GM12878 (cell line): ENCODE measurements around the gene ARL4D. TPM values are rescaled to one million over a fixed set of nuclear protein-coding genes. Genes with fewer than 3 reads are reported as not detected.

Experiments
- BACH1 ChIP-seq: fragments of 450-650 bp; IDR thresholded peaks from 2 replicates; pipeline ENCODE4 v1.6.1; 2017; ENCODE audit warnings: mild to moderate bottlenecking, borderline replicate concordance
- BRCA1 ChIP-seq: IDR thresholded peaks from 2 replicates; pipeline ENCODE4 v1.6.1; 2011; ENCODE audit warnings: low read depth, low read length, improper control_type of control experiment
- CREB1 ChIP-seq: IDR thresholded peaks from 2 replicates; pipeline ENCODE4 v1.6.1; 2012; ENCODE audit warnings: low read depth, mild to moderate bottlenecking, inconsistent platforms
- CREM ChIP-seq: IDR thresholded peaks from 2 replicates; pipeline ENCODE4 v1.6.1; 2014; ENCODE audit warnings: antibody characterized with exemption, low read depth
- DPF2 ChIP-seq: fragments of 450-650 bp; IDR thresholded peaks from 2 replicates; pipeline ENCODE4 v1.6.1; 2017; ENCODE audit warnings: mild to moderate bottlenecking
- EP300 ChIP-seq, 2 experiments: fragments of 150-350 bp in 1 of 2; IDR thresholded peaks; 2 replicates each; pipeline ENCODE4 v1.6.1; 2011 to 2012; ENCODE audit warnings: low read depth in 2 of 2, low read length in 2 of 2, borderline replicate concordance in 1 of 2, improper control_type of control experiment in 1 of 2, inconsistent platforms in 1 of 2; ENCODE audit not compliant: control insufficient read depth in 1 of 2
- MLLT1 ChIP-seq: fragments of 450-650 bp; IDR thresholded peaks from 2 replicates; pipeline ENCODE4 v1.6.1; 2016; ENCODE audit warnings: mild to moderate bottlenecking
- MYC ChIP-seq: IDR thresholded peaks from 2 replicates; pipeline ENCODE4 v1.6.1; 2011; ENCODE audit warnings: mild to moderate bottlenecking, low read length, moderate library complexity, inconsistent platforms; ENCODE audit not compliant: insufficient read depth, insufficient replicate concordance, insufficient read length, severe bottlenecking
- NBN ChIP-seq: fragments of 450-650 bp; IDR thresholded peaks from 2 replicates; pipeline ENCODE4 v1.6.1; 2016
- POLR2AphosphoS5 ChIP-seq: IDR thresholded peaks from 2 replicates; pipeline ENCODE4 v1.6.1; 2011; ENCODE audit warnings: mild to moderate bottlenecking, low read length, inconsistent platforms
- RFX5 ChIP-seq: IDR thresholded peaks from 2 replicates; pipeline ENCODE4 v1.6.1; 2011; ENCODE audit warnings: low read depth, low read length, improper control_type of control experiment
- SMAD5 ChIP-seq: IDR thresholded peaks from 2 replicates; pipeline ENCODE4 v1.6.1; 2016; ENCODE audit warnings: antibody characterized with exemption, low read depth
- SPI1 ChIP-seq: IDR thresholded peaks from 2 replicates; pipeline ENCODE4 v1.6.1; 2011; ENCODE audit warnings: low read depth, mild to moderate bottlenecking, low read length, moderate library complexity, borderline replicate concordance; ENCODE audit not compliant: insufficient read depth
- TAF1 ChIP-seq: IDR thresholded peaks from 2 replicates; pipeline ENCODE4 v1.6.1; 2011; ENCODE audit warnings: mild to moderate bottlenecking, low read depth, low read length, borderline replicate concordance
- polyA plus RNA-seq, 11 experiments: library from polyadenylated mRNA; depleted of rRNA in 4 of 11; unstranded in 6 of 11; stranded (reverse) in 5 of 11; fragments of >200 nt; fragmentation: Nextera tagmentation in 4 of 11; fragmentation: Illumina TruSeq in 1 of 11; extraction: Ambion mirVana in 4 of 11; extraction: Trizol in 1 of 11; gene quantifications; 1 replicate in 1 of 11; 2 replicates in 10 of 11; pipeline versions ENCODE4 v1.2.1 to v1.2.3, GENCODE V29; 2011 to 2016; ENCODE audit warnings: inconsistent platforms in 2 of 11, missing spikeins in 2 of 11, low read depth in 1 of 11
- total RNA-seq, 4 experiments: library from RNA; depleted of rRNA in 3 of 4; stranded (reverse); fragments of >200 nt in 3 of 4; fragmentation: Illumina TruSeq in 1 of 4; extraction: Trizol in 1 of 4; gene quantifications; 2 replicates each; pipeline versions ENCODE4 v1.2.1 to v1.2.3, GENCODE V29; 2013 to 2021
- TF ChIP-seq, protein P1 (sequence below): fragments of 450-650 bp; IDR thresholded peaks from 2 replicates; pipeline ENCODE4 v1.6.1; 2017; ENCODE audit warnings: mild to moderate bottlenecking
- TF ChIP-seq, protein P2 (sequence below): IDR thresholded peaks from 2 replicates; pipeline ENCODE4 v1.6.1; 2012; ENCODE audit warnings: improper control_type of control experiment, low read depth, low read length; ENCODE audit not compliant: insufficient replicate concordance
- TF ChIP-seq, protein P3 (sequence below): fragments of 450-650 bp; IDR thresholded peaks from 2 replicates; pipeline ENCODE4 v1.6.1; 2016; ENCODE audit warnings: mild to moderate bottlenecking

ARL4D gene
- total and polyA plus RNA-seq, 10 of the 15 experiments (the other 5 are each of a cell fraction or from before 2014, with no cell fraction given) = 0.10 to 1.5 (median 0.75) TPM

GRCh38 chr17:43398724-43399595, at the start of gene ARL4D (continued):
- TF ChIP-seq, protein P1, sequence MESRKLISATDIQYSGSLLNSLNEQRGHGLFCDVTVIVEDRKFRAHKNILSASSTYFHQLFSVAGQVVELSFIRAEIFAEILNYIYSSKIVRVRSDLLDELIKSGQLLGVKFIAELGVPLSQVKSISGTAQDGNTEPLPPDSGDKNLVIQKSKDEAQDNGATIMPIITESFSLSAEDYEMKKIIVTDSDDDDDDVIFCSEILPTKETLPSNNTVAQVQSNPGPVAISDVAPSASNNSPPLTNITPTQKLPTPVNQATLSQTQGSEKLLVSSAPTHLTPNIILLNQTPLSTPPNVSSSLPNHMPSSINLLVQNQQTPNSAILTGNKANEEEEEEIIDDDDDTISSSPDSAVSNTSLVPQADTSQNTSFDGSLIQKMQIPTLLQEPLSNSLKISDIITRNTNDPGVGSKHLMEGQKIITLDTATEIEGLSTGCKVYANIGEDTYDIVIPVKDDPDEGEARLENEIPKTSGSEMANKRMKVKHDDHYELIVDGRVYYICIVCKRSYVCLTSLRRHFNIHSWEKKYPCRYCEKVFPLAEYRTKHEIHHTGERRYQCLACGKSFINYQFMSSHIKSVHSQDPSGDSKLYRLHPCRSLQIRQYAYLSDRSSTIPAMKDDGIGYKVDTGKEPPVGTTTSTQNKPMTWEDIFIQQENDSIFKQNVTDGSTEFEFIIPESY = no peak
- TF ChIP-seq DPF2 (0 out of 2 replicates have a peak, but pooled peaks have one; percentile 43), SMAD5 (no peak), MLLT1 (no peak), RFX5 (peak; percentile 69; the same call in 1 of the 2 replicates), NBN (peak; percentile 90), POLR2AphosphoS5 (peak; percentile 36; the same call in 1 of the 2 replicates), BRCA1 (peak; percentile 32; the same call in 1 of the 2 replicates), SPI1 (no peak), MYC (no peak), EP300 (IDR thresholded peaks at IDR 0.05; ENCODE audit: borderline replicate concordance in 1 of 2, control insufficient read depth in 1 of 2, low read depth in 2 of 2, low read length in 2 of 2) (no peak), CREB1 (peak; percentile 85), BACH1 (peak; percentile 42; the same call in 1 of the 2 replicates), TAF1 (no peak), CREM (peak; percentile 93)
- TF ChIP-seq, protein P2, sequence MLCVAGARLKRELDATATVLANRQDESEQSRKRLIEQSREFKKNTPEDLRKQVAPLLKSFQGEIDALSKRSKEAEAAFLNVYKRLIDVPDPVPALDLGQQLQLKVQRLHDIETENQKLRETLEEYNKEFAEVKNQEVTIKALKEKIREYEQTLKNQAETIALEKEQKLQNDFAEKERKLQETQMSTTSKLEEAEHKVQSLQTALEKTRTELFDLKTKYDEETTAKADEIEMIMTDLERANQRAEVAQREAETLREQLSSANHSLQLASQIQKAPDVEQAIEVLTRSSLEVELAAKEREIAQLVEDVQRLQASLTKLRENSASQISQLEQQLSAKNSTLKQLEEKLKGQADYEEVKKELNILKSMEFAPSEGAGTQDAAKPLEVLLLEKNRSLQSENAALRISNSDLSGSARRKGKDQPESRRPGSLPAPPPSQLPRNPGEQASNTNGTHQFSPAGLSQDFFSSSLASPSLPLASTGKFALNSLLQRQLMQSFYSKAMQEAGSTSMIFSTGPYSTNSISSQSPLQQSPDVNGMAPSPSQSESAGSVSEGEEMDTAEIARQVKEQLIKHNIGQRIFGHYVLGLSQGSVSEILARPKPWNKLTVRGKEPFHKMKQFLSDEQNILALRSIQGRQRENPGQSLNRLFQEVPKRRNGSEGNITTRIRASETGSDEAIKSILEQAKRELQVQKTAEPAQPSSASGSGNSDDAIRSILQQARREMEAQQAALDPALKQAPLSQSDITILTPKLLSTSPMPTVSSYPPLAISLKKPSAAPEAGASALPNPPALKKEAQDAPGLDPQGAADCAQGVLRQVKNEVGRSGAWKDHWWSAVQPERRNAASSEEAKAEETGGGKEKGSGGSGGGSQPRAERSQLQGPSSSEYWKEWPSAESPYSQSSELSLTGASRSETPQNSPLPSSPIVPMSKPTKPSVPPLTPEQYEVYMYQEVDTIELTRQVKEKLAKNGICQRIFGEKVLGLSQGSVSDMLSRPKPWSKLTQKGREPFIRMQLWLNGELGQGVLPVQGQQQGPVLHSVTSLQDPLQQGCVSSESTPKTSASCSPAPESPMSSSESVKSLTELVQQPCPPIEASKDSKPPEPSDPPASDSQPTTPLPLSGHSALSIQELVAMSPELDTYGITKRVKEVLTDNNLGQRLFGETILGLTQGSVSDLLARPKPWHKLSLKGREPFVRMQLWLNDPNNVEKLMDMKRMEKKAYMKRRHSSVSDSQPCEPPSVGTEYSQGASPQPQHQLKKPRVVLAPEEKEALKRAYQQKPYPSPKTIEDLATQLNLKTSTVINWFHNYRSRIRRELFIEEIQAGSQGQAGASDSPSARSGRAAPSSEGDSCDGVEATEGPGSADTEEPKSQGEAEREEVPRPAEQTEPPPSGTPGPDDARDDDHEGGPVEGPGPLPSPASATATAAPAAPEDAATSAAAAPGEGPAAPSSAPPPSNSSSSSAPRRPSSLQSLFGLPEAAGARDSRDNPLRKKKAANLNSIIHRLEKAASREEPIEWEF = no peak
- TF ChIP-seq, protein P3, sequence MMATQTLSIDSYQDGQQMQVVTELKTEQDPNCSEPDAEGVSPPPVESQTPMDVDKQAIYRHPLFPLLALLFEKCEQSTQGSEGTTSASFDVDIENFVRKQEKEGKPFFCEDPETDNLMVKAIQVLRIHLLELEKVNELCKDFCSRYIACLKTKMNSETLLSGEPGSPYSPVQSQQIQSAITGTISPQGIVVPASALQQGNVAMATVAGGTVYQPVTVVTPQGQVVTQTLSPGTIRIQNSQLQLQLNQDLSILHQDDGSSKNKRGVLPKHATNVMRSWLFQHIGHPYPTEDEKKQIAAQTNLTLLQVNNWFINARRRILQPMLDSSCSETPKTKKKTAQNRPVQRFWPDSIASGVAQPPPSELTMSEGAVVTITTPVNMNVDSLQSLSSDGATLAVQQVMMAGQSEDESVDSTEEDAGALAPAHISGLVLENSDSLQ = no peak
